Astrocyte (in vitro differentiated cells and primary cell): ENCODE measurements around the gene TFAM. TPM values are rescaled to one million over a fixed set of nuclear protein-coding genes. Genes with fewer than 3 reads are reported as not detected.
"Not testable (repeated sequence)": the region's sequence is repeated elsewhere in the genome, so short reads cannot be mapped to it uniquely, and the experiment has no call there.

Experiments used
- DNase-seq: peaks from one replicate; pipeline ENCODE4 v3.0.0-alpha.2; 2010; ENCODE audit warnings: low read depth
- FAIRE-seq: peaks from 2 replicates; lab custom pipeline; 2011; peaks lifted over from hg19 to GRCh38; lab: Jason Lieb, UNC
- H2AFZ ChIP-seq: 2 replicates; pipeline ENCODE4 v1.6.0; 2012; ENCODE audit warnings: low read depth, low read length, inconsistent platforms
- H3K27ac ChIP-seq: 2 replicates; pipeline ENCODE4 v1.5.1; 2011; ENCODE audit warnings: low read depth, low read length, inconsistent platforms
- H3K27me3 ChIP-seq: 2 replicates; pipeline ENCODE4 v1.6.0; 2011; ENCODE audit warnings: low read length, inconsistent platforms; ENCODE audit not compliant: insufficient read depth
- H3K36me3 ChIP-seq: 2 replicates; pipeline ENCODE4 v1.5.1; 2011; ENCODE audit warnings: low read length, inconsistent platforms; ENCODE audit not compliant: insufficient read depth
- H3K4me1 ChIP-seq: 2 replicates; pipeline ENCODE4 v1.5.1; 2011; ENCODE audit warnings: low read length, inconsistent platforms; ENCODE audit not compliant: insufficient read depth
- H3K4me2 ChIP-seq: 2 replicates; pipeline ENCODE4 v1.6.0; 2012; ENCODE audit warnings: low read length, inconsistent platforms
- H3K4me3 ChIP-seq: 2 replicates; pipeline ENCODE4 v1.5.1; 2011; ENCODE audit warnings: low read depth, mild to moderate bottlenecking, low read length, inconsistent platforms; ENCODE audit not compliant: insufficient read depth
- H3K79me2 ChIP-seq: 2 replicates; pipeline ENCODE4 v1.6.0; 2012; ENCODE audit warnings: mild to moderate bottlenecking, low read length, inconsistent platforms; ENCODE audit not compliant: insufficient read depth
- H3K9ac ChIP-seq: 2 replicates; pipeline ENCODE4 v1.6.0; 2012; ENCODE audit warnings: mild to moderate bottlenecking, low read length, inconsistent platforms
- H3K9me3 ChIP-seq: 2 replicates; pipeline ENCODE4 v1.5.1; 2012; ENCODE audit warnings: low read depth, mild to moderate bottlenecking, low read length, inconsistent platforms; ENCODE audit not compliant: insufficient read depth
- H4K20me1 ChIP-seq: 2 replicates; pipeline ENCODE4 v1.6.0; 2012; ENCODE audit warnings: low read length, inconsistent platforms; ENCODE audit not compliant: insufficient read depth
- H3K27ac Mint-ChIP-seq: one replicate; pipeline ENCODE4 v1.8.0; 2021; ENCODE audit warnings: mild to moderate bottlenecking, mixed read lengths; ENCODE audit not compliant: unreplicated experiment
- H3K27me3 Mint-ChIP-seq: one replicate; pipeline ENCODE4 v1.8.0; 2021; ENCODE audit warnings: low read depth, mixed read lengths; ENCODE audit not compliant: unreplicated experiment
- H3K36me3 Mint-ChIP-seq: one replicate; pipeline ENCODE4 v1.8.0; 2021; ENCODE audit warnings: low read depth, mixed read lengths; ENCODE audit not compliant: unreplicated experiment
- H3K4me1 Mint-ChIP-seq: one replicate; pipeline ENCODE4 v1.8.0; 2021; ENCODE audit warnings: low read depth, mixed read lengths; ENCODE audit not compliant: unreplicated experiment
- H3K4me3 Mint-ChIP-seq: one replicate; pipeline ENCODE4 v1.8.0; 2021; ENCODE audit warnings: mild to moderate bottlenecking, moderate library complexity, mixed read lengths; ENCODE audit not compliant: unreplicated experiment
- H3K9me3 Mint-ChIP-seq: one replicate; pipeline ENCODE4 v1.8.0; 2021; ENCODE audit warnings: mild to moderate bottlenecking, mixed read lengths; ENCODE audit not compliant: unreplicated experiment
- EZH2 ChIP-seq: IDR thresholded peaks from 2 replicates; pipeline ENCODE4 v1.6.1; 2012; ENCODE audit warnings: mild to moderate bottlenecking, low read length, inconsistent platforms; ENCODE audit not compliant: insufficient read depth
- total RNA-seq: library from RNA; stranded (reverse); gene quantifications from 2 replicates; pipeline ENCODE4 v1.2.1, GENCODE V29; 2021
- TF ChIP-seq, protein P1 (sequence below): IDR thresholded peaks from 2 replicates; pipeline ENCODE4 v1.5.1; 2011; ENCODE audit warnings: low read depth, mild to moderate bottlenecking, inconsistent platforms, low read length, moderate library complexity; ENCODE audit not compliant: insufficient read depth

Gene TFAM
- total RNA-seq, 1 donor from 2014 or later: 41.4 TPM

- Histone ChIP-seq H3K79me2 (no peaks in the 10 kb centered on the region), H3K9ac (no peak overlapping the region), H3K4me3 (no peak overlapping the region), H3K27ac (no peak overlapping the region), H2AFZ (no peak overlapping the region), H3K36me3 (no peaks in the 10 kb centered on the region), H3K27me3 (no peaks in the 10 kb centered on the region), H3K4me1 (no peaks in the 10 kb centered on the region), H3K9me3 (peaks cover 4% of the 10 kb centered on the region), H4K20me1 (no peaks in the 10 kb centered on the region), H3K4me2 (no peak overlapping the region)
- DNase-seq (peak; percentile 61), FAIRE-seq (peak; percentile 13)
- peak overlapping the region; percentile 82 for H3K27ac Mint-ChIP-seq
- TF ChIP-seq EZH2: no peak
- TF ChIP-seq, protein P1, sequence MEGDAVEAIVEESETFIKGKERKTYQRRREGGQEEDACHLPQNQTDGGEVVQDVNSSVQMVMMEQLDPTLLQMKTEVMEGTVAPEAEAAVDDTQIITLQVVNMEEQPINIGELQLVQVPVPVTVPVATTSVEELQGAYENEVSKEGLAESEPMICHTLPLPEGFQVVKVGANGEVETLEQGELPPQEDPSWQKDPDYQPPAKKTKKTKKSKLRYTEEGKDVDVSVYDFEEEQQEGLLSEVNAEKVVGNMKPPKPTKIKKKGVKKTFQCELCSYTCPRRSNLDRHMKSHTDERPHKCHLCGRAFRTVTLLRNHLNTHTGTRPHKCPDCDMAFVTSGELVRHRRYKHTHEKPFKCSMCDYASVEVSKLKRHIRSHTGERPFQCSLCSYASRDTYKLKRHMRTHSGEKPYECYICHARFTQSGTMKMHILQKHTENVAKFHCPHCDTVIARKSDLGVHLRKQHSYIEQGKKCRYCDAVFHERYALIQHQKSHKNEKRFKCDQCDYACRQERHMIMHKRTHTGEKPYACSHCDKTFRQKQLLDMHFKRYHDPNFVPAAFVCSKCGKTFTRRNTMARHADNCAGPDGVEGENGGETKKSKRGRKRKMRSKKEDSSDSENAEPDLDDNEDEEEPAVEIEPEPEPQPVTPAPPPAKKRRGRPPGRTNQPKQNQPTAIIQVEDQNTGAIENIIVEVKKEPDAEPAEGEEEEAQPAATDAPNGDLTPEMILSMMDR: no peak
- peaks cover 8% of the 10 kb centered on the region for H3K4me1 Mint-ChIP-seq
- peak overlapping the region; percentile 27 for H3K4me3 Mint-ChIP-seq
- peaks cover 5% of the 10 kb centered on the region for H3K36me3 Mint-ChIP-seq
- H3K9me3 Mint-ChIP-seq: peaks cover 37% of the 10 kb centered on the region
- no peaks in the 10 kb centered on the region for H3K27me3 Mint-ChIP-seq
Observed at GRCh38 chr10:58424176-58424575, 39.0 kb downstream of the TFAM start.

- not testable (repeated sequence) for H3K4me3 Mint-ChIP-seq, H3K27ac ChIP-seq, H3K9ac ChIP-seq, H2AFZ ChIP-seq, H3K27me3 Mint-ChIP-seq, H3K4me2 ChIP-seq, H3K27ac Mint-ChIP-seq, H3K27me3 ChIP-seq, H3K36me3 Mint-ChIP-seq, H3K4me1 Mint-ChIP-seq, H3K4me3 ChIP-seq, H3K36me3 ChIP-seq, H3K4me1 ChIP-seq, H3K9me3 ChIP-seq, FAIRE-seq, H4K20me1 ChIP-seq, H3K79me2 ChIP-seq, DNase-seq
- peaks cover 19% of the 10 kb centered on the region for H3K9me3 Mint-ChIP-seq
Observed at GRCh38 chr10:58428436-58428835, 43.2 kb downstream of the TFAM start.

- Histone ChIP-seq H2AFZ (no peak overlapping the region), H3K9ac (no peak overlapping the region), H4K20me1 (no peaks in the 10 kb centered on the region), H3K27ac (no peak overlapping the region), H3K4me2 (no peak overlapping the region), H3K4me1 (peaks cover 10% of the 10 kb centered on the region), H3K27me3 (no peaks in the 10 kb centered on the region), H3K79me2 (no peaks in the 10 kb centered on the region), H3K4me3 (no peak overlapping the region), H3K36me3 (no peaks in the 10 kb centered on the region), H3K9me3 (no peaks in the 10 kb centered on the region)
- H3K36me3 Mint-ChIP-seq: peaks cover 2% of the 10 kb centered on the region
- H3K27ac Mint-ChIP-seq: peak overlapping the region; percentile 10
- peaks cover 11% of the 10 kb centered on the region for H3K9me3 Mint-ChIP-seq
- no peak for TF ChIP-seq EZH2
- TF ChIP-seq, protein P1: no peak
- H3K4me3 Mint-ChIP-seq: no peak overlapping the region
- no peaks in the 10 kb centered on the region for H3K27me3 Mint-ChIP-seq
- peak; percentile 45 for DNase-seq
- H3K4me1 Mint-ChIP-seq: peaks cover 16% of the 10 kb centered on the region
- FAIRE-seq: no peak
Observed at GRCh38 chr10:58431903-58432302, 46.7 kb downstream of the TFAM start.
